Measurements from ENCODE around the gene MAFG.

MAFG gene

GRCh38 chr17:81870131-81870980 lies 57.2 kb downstream of the MAFG start:
- in situ Hi-C loops (cut with MboI; ENCODE audit: low sequenced_read_pairs), result no loop called here

- in situ Hi-C loops (cut with MboI; ENCODE audit: low sequenced_read_pairs), result no loop called here
These were observed 58.1 kb downstream of the MAFG start for GRCh38 chr17:81869221-81870130.

GRCh38 chr17:81868674-81869220 lies 58.8 kb downstream of the MAFG start:
- in situ Hi-C loops (cut with MboI; ENCODE audit: low sequenced_read_pairs), result no loop called here

All from HL-60/S4 treated with retinoic acid at 250 ng/mL for 4 days and 3 days (cell line).